WTC11 (cell line): ENCODE results near the gene OPRD1.

Experiments
- CBFB ChIP-seq: sonication (generic); formaldehyde crosslinking; IDR thresholded peaks from 2 replicates; pipeline ENCODE4 v1.8.1; 2022; ENCODE audit warnings: mild to moderate bottlenecking, low read depth, missing genetic modification reagents
- CREM ChIP-seq: sonication (generic); formaldehyde crosslinking; IDR thresholded peaks from 2 replicates; pipeline ENCODE4 v1.8.1; 2022; ENCODE audit warnings: mild to moderate bottlenecking, missing genetic modification reagents, moderate library complexity
- E2F1 ChIP-seq: sonication (generic); formaldehyde crosslinking; IDR thresholded peaks from 2 replicates; pipeline ENCODE4 v1.8.0; 2022; ENCODE audit warnings: mild to moderate bottlenecking, missing genetic modification reagents
- E2F4 ChIP-seq: sonication (generic); formaldehyde crosslinking; IDR thresholded peaks from 2 replicates; pipeline ENCODE4 v1.8.1; 2022; ENCODE audit warnings: low read depth, mild to moderate bottlenecking, moderate library complexity, missing genetic modification reagents, borderline replicate concordance
- ESRRA ChIP-seq: sonication (generic); formaldehyde crosslinking; IDR thresholded peaks from 2 replicates; pipeline ENCODE4 v1.8.1; 2022; ENCODE audit warnings: mild to moderate bottlenecking, missing genetic modification reagents, borderline replicate concordance
- ETV6 ChIP-seq: sonication (generic); formaldehyde crosslinking; IDR thresholded peaks from 2 replicates; pipeline ENCODE4 v1.8.1; 2022; ENCODE audit warnings: mild to moderate bottlenecking, missing genetic modification reagents
- NFYB ChIP-seq: sonication (generic); formaldehyde crosslinking; conservative IDR thresholded peaks from 2 replicates; pipeline ENCODE4 v1.8.0; 2022; ENCODE audit warnings: low read depth, missing genetic modification reagents
- NR2C2 ChIP-seq: sonication (generic); formaldehyde crosslinking; IDR thresholded peaks from 2 replicates; pipeline ENCODE4 v1.8.0; 2022; ENCODE audit warnings: mild to moderate bottlenecking, missing genetic modification reagents
- STAT6 ChIP-seq: sonication (generic); formaldehyde crosslinking; conservative IDR thresholded peaks from 2 replicates; pipeline ENCODE4 v1.8.1; 2023; ENCODE audit warnings: mild to moderate bottlenecking, low read depth, missing genetic modification reagents, moderate library complexity
- TF ChIP-seq, protein P1 (sequence below): fragments of 200-600 bp; IDR thresholded peaks from 2 replicates; pipeline ENCODE4 v1.8.0; 2022; ENCODE audit warnings: antibody characterized with exemption

DNA sequence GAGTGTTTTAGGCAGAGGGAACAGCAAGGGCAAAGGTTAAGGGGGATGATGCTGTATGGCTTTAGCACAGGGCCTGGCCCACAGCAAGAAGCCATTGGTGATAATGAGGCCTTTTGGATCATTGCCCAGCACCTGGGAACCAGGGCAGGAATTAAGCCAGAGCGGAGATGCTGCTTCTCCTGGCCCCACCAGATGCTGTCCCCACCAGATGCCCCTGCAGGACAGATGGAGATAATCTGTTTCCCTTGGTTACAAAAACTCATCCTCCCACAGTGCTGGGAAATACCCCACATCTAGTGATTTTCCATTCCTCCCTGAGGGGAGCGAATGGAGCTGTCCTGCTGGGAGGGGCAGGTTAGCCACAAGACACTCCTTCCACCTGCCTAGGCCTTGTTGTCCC, 18.8 kb downstream of the OPRD1 start:
- TF ChIP-seq, protein P1, sequence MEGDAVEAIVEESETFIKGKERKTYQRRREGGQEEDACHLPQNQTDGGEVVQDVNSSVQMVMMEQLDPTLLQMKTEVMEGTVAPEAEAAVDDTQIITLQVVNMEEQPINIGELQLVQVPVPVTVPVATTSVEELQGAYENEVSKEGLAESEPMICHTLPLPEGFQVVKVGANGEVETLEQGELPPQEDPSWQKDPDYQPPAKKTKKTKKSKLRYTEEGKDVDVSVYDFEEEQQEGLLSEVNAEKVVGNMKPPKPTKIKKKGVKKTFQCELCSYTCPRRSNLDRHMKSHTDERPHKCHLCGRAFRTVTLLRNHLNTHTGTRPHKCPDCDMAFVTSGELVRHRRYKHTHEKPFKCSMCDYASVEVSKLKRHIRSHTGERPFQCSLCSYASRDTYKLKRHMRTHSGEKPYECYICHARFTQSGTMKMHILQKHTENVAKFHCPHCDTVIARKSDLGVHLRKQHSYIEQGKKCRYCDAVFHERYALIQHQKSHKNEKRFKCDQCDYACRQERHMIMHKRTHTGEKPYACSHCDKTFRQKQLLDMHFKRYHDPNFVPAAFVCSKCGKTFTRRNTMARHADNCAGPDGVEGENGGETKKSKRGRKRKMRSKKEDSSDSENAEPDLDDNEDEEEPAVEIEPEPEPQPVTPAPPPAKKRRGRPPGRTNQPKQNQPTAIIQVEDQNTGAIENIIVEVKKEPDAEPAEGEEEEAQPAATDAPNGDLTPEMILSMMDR, result no peak
- TF ChIP-seq ETV6 (no peak), STAT6 (no peak), CBFB (CRISPR knock-in tag) (no peak), ESRRA (CRISPR knock-in tag) (no peak), E2F1 (CRISPR knock-in tag) (no peak), CREM (CRISPR knock-in tag) (no peak), NR2C2 (CRISPR knock-in tag) (no peak), E2F4 (CRISPR knock-in tag) (no peak), NFYB (CRISPR knock-in tag) (no peak)
